HG02642 (cell line): ENCODE data around the gene XBP1.
"Not testable (repeated sequence)": the region's sequence is repeated elsewhere in the genome, so short reads cannot be mapped to it uniquely, and the experiment has no call there.

Experiments used
- ATAC-seq: cut with Tn5 transposase; IDR thresholded peaks from one replicate; pipeline ENCODE4 v1.9.1; 2021; ENCODE audit warnings: mild to moderate bottlenecking; ENCODE audit not compliant: unreplicated experiment, poor library complexity

Gene XBP1

GRCh38 chr22:28759861-28760560, 40.4 kb downstream of the XBP1 start:
- no peak for ATAC-seq

GRCh38 chr22:28754512-28754911, 45.9 kb downstream of the XBP1 start:
- not testable (repeated sequence) for ATAC-seq

GRCh38 chr22:28750471-28750881, 49.9 kb downstream of the XBP1 start:
- no peak for ATAC-seq
